Measurements from ENCODE around the gene SRPX. TPM values are rescaled to one million over a fixed set of nuclear protein-coding genes. Genes with fewer than 3 reads are reported as not detected.

The SRPX gene
- total RNA-seq, 1 donor: 76.7 TPM

DNA sequence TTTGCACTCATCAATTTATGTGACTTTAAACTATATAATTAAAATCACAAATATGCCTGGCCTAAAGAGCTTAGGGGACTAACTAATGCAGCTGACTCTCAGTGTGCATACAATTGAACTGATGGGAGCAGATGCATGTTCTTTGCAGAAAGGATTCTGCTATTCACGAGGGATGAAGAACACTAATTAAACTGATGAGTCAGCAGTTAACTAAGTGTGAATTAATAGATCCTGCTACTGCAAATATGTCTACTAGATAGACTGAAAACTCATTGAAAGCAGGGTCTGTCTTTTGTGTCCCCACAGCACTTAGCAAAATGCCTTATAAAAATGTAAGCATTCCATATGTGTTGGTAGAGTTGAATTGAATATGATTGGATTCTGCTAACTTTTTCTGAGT, 104.0 kb downstream of the SRPX start:
- DNase-seq (ENCODE audit: insufficient read length, low spot score, missing footprints): no peak
- Histone ChIP-seq H3K4me2 (ENCODE audit: insufficient read depth, low read length) (no peak overlapping the region), H3K9me3 (ENCODE audit: low read depth, low read length) (no peaks in the 10 kb centered on the region), H2AFZ (ENCODE audit: low read length) (no peak overlapping the region), H4K20me1 (ENCODE audit: insufficient read depth, low read length) (no peaks in the 10 kb centered on the region), H3K4me3 (ENCODE audit: insufficient read depth, low read length) (no peak overlapping the region), H3K27me3 (ENCODE audit: insufficient read depth, low read length) (no peaks in the 10 kb centered on the region), H3K79me2 (ENCODE audit: insufficient read depth, low read length) (no peaks in the 10 kb centered on the region), H3K4me1 (ENCODE audit: insufficient read depth, low read length) (no peaks in the 10 kb centered on the region), H3K36me3 (ENCODE audit: insufficient read depth, low read length) (no peaks in the 10 kb centered on the region), H3K27ac (ENCODE audit: low read depth, low read length) (no peak overlapping the region)
- TF ChIP-seq, protein P1, sequence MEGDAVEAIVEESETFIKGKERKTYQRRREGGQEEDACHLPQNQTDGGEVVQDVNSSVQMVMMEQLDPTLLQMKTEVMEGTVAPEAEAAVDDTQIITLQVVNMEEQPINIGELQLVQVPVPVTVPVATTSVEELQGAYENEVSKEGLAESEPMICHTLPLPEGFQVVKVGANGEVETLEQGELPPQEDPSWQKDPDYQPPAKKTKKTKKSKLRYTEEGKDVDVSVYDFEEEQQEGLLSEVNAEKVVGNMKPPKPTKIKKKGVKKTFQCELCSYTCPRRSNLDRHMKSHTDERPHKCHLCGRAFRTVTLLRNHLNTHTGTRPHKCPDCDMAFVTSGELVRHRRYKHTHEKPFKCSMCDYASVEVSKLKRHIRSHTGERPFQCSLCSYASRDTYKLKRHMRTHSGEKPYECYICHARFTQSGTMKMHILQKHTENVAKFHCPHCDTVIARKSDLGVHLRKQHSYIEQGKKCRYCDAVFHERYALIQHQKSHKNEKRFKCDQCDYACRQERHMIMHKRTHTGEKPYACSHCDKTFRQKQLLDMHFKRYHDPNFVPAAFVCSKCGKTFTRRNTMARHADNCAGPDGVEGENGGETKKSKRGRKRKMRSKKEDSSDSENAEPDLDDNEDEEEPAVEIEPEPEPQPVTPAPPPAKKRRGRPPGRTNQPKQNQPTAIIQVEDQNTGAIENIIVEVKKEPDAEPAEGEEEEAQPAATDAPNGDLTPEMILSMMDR (IDR thresholded peaks at IDR 0.05; ENCODE audit: extremely low read depth, low read depth, low read length): no peak

DNA sequence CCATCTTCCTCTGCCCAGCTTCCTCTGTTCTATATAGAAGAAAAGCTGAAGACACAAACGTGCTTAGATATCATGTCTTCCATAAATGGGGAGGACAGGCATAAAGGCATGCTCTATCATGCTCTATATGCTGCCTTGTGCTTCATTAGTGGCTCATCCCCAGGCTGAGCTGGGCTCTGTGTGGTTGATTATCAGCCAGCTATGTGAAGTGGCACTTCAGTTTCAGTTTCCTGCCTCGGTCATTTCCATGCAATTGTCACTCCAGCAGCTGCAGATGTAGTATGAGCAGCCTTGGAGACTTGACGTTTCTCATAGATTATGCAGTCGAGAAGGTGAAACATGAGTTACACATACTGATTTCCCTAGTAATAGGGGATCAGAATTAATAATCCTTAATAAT, 108.1 kb downstream of the SRPX start:
- Histone ChIP-seq H3K36me3 (ENCODE audit: insufficient read depth, low read length) (no peaks in the 10 kb centered on the region), H3K27me3 (ENCODE audit: insufficient read depth, low read length) (no peaks in the 10 kb centered on the region), H3K4me1 (ENCODE audit: insufficient read depth, low read length) (no peaks in the 10 kb centered on the region), H3K79me2 (ENCODE audit: insufficient read depth, low read length) (no peaks in the 10 kb centered on the region), H3K27ac (ENCODE audit: low read depth, low read length) (no peak overlapping the region), H2AFZ (ENCODE audit: low read length) (no peak overlapping the region), H3K4me2 (ENCODE audit: insufficient read depth, low read length) (no peak overlapping the region), H3K9me3 (ENCODE audit: low read depth, low read length) (no peaks in the 10 kb centered on the region), H3K4me3 (ENCODE audit: insufficient read depth, low read length) (no peak overlapping the region), H4K20me1 (ENCODE audit: insufficient read depth, low read length) (no peaks in the 10 kb centered on the region)
- DNase-seq (ENCODE audit: insufficient read length, low spot score, missing footprints): no peak
- TF ChIP-seq, protein P1 (IDR thresholded peaks at IDR 0.05; ENCODE audit: extremely low read depth, low read depth, low read length): no peak

DNA sequence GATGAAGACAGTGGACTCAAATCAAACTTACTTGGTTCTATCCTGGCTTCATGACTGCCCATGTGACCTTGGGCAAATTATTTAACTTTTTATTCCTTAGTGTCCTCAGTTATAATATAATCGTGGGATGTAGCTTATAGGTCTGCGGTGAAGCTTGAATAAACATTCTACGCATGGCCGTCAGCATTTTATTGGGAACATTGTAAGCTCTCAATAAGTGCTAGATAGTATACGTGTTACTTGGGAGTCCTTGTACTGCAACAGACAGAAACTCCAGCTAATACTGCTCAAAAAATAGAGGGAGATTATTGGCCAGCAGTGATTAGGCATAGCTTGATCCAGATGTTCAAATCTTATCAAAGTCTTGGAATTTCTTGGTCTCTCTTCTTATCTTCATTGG, 109.5 kb downstream of the SRPX start:
- no peaks in the 10 kb centered on the region for H4K20me1 ChIP-seq (ENCODE audit: insufficient read depth, low read length)
- H3K4me2 ChIP-seq (ENCODE audit: insufficient read depth, low read length): no peak overlapping the region
- no peaks in the 10 kb centered on the region for H3K9me3 ChIP-seq (ENCODE audit: low read depth, low read length)
- no peaks in the 10 kb centered on the region for H3K27me3 ChIP-seq (ENCODE audit: insufficient read depth, low read length)
- H3K27ac ChIP-seq (ENCODE audit: low read depth, low read length): no peak overlapping the region
- no peak overlapping the region for H2AFZ ChIP-seq (ENCODE audit: low read length)
- H3K79me2 ChIP-seq (ENCODE audit: insufficient read depth, low read length): no peaks in the 10 kb centered on the region
- H3K36me3 ChIP-seq (ENCODE audit: insufficient read depth, low read length): no peaks in the 10 kb centered on the region
- no peak overlapping the region for H3K4me3 ChIP-seq (ENCODE audit: insufficient read depth, low read length)
- no peak for DNase-seq (ENCODE audit: insufficient read length, low spot score, missing footprints)
- no peaks in the 10 kb centered on the region for H3K4me1 ChIP-seq (ENCODE audit: insufficient read depth, low read length)
- TF ChIP-seq, protein P1 (IDR thresholded peaks at IDR 0.05; ENCODE audit: extremely low read depth, low read depth, low read length): no peak

DNA sequence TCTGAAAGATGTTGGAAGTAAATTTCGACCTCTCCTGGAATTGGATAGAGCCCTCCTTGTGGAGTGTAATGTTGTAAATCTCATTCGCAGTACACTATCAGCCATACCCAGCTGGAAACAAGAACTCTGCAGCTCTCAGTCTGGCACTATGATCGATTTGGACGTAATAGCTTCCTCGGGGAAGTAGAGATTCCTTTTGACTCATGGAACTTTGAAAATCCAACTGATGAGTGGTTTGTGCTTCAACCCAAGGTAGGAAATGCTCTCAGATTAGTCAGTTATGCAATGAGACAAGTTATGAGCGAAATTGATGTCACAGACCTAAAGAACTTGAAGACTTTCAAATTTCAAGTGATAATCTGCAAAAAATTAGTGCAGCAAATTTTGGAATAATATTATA, 110.4 kb downstream of the SRPX start:
- no peak overlapping the region for H3K4me3 ChIP-seq (ENCODE audit: insufficient read depth, low read length)
- H4K20me1 ChIP-seq (ENCODE audit: insufficient read depth, low read length): no peaks in the 10 kb centered on the region
- DNase-seq (ENCODE audit: insufficient read length, low spot score, missing footprints): no peak
- no peak overlapping the region for H2AFZ ChIP-seq (ENCODE audit: low read length)
- H3K9me3 ChIP-seq (ENCODE audit: low read depth, low read length): no peaks in the 10 kb centered on the region
- no peaks in the 10 kb centered on the region for H3K27me3 ChIP-seq (ENCODE audit: insufficient read depth, low read length)
- H3K79me2 ChIP-seq (ENCODE audit: insufficient read depth, low read length): no peaks in the 10 kb centered on the region
- H3K4me1 ChIP-seq (ENCODE audit: insufficient read depth, low read length): no peaks in the 10 kb centered on the region
- TF ChIP-seq, protein P1 (IDR thresholded peaks at IDR 0.05; ENCODE audit: extremely low read depth, low read depth, low read length): no peak
- H3K36me3 ChIP-seq (ENCODE audit: insufficient read depth, low read length): no peaks in the 10 kb centered on the region
- H3K27ac ChIP-seq (ENCODE audit: low read depth, low read length): no peak overlapping the region
- H3K4me2 ChIP-seq (ENCODE audit: insufficient read depth, low read length): no peak overlapping the region

All from osteoblast (primary cell).